SU-DHL-6 (cell line): ENCODE data around the gene TACR1.
"Not testable (repeated sequence)": the region's sequence is repeated elsewhere in the genome, so short reads cannot be mapped to it uniquely, and the experiment has no call there.

Source experiments
- CTCF ChIP-seq: fragments of 200-600 bp; sonication (generic); IDR thresholded peaks from one replicate; pipeline ENCODE4 v1.5.1; 2017; ENCODE audit warnings: antibody characterized with exemption, mild to moderate bottlenecking, low read length, moderate library complexity; ENCODE audit not compliant: insufficient read depth, poor library complexity, severe bottlenecking
- EZH2phosphoT487 ChIP-seq: fragments of 200-600 bp; sonication (generic), shearing (Covaris generic); conservative IDR thresholded peaks from 2 replicates; pipeline ENCODE4 v1.6.1; 2018; ENCODE audit warnings: mild to moderate bottlenecking, antibody characterized with exemption, low read length, moderate library complexity, mixed read lengths

GRCh38 chr2:75152243-75152642, 47.1 kb downstream of the TACR1 start:
- not testable (repeated sequence) for TF ChIP-seq CTCF, EZH2phosphoT487
